ENCODE data around the gene TACR1. TPM values are rescaled to one million over a fixed set of nuclear protein-coding genes. Genes with fewer than 3 reads are reported as not detected.

TACR1 gene
- total and polyA plus RNA-seq, 2 of the 13 experiments (the other 11 are each of a cell fraction or from before 2014, with no cell fraction given) = not detected

DNA sequence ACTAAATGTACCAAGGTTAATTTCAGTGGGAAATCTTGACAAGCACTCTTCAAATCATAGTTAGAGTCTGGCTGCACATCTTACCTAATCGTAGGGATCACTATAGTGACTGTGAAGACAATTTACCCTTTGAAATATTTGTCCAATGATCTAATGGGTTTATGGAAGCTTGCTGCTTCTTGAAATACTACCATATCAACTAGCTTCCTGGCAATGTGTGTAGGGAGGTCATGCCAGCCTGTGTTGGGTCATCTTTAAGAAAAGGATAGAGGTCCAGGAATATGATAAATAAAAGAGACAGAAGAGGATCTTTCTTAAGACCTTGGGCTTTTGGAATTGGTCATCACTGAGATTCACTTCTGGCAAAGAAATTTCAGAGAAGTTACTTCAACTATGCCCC is 156.5 kb downstream of the TACR1 start:
- no TSS peak for BruUV-seq (replicated peaks)
- H3K27me3 ChIP-seq (ENCODE audit: control insufficient read depth in 1 of 2, insufficient read depth in 2 of 2, low read length in 2 of 2) = no peaks in the 10 kb centered on the region
- no peak for TF ChIP-seq ZSCAN22 (CRISPR knock-in tag; IDR thresholded peaks at IDR 0.05)
- TF ChIP-seq, protein P1, sequence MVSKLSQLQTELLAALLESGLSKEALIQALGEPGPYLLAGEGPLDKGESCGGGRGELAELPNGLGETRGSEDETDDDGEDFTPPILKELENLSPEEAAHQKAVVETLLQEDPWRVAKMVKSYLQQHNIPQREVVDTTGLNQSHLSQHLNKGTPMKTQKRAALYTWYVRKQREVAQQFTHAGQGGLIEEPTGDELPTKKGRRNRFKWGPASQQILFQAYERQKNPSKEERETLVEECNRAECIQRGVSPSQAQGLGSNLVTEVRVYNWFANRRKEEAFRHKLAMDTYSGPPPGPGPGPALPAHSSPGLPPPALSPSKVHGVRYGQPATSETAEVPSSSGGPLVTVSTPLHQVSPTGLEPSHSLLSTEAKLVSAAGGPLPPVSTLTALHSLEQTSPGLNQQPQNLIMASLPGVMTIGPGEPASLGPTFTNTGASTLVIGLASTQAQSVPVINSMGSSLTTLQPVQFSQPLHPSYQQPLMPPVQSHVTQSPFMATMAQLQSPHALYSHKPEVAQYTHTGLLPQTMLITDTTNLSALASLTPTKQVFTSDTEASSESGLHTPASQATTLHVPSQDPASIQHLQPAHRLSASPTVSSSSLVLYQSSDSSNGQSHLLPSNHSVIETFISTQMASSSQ (IDR thresholded peaks at IDR 0.05; ENCODE audit: low read depth) = no peak
- TF ChIP-seq, protein P1 (CRISPR knock-in tag; IDR thresholded peaks at IDR 0.05; ENCODE audit: borderline replicate concordance) = no peak
- no peak for TF ChIP-seq SALL2 (CRISPR knock-in tag; IDR thresholded peaks at IDR 0.05)
- no peak for TF ChIP-seq ZNF883 (CRISPR knock-in tag; IDR thresholded peaks at IDR 0.05; ENCODE audit: not compliant biosample characterization)
- TF ChIP-seq KLF15 (CRISPR knock-in tag; IDR thresholded peaks at IDR 0.05; ENCODE audit: borderline replicate concordance) = no peak
- TF ChIP-seq ZNF563 (CRISPR knock-in tag; IDR thresholded peaks at IDR 0.05) = no peak
- TF ChIP-seq ZNF776 (CRISPR knock-in tag; IDR thresholded peaks at IDR 0.05) = no peak
- no peak for TF ChIP-seq DPF2 (CRISPR knock-in tag; IDR thresholded peaks at IDR 0.05; ENCODE audit: borderline replicate concordance, low read depth)
- no peak overlapping the region for H3K4me3 ChIP-seq (replicated peaks in 1 of 3; ENCODE audit: insufficient read depth in 1 of 3, low read depth in 2 of 3, low read length in 3 of 3)
- POLR2A ChIA-PET = no interaction called here
- no peak for FAIRE-seq
- H3K27ac ChIP-seq (ENCODE audit: extremely low read length, insufficient read depth, low read length) = no peak overlapping the region
- in situ Hi-C loops (cut with HindIII; ENCODE audit: extremely low pct_ligation_motif_present, low pct_unique_long_range_greater_than_20kb) (no loop called here), intact Hi-C loops (cut with micrococcal nuclease; ENCODE audit: unreplicated experiment) (no loop called here)
- 96% methylated on average over 1 of the region's 1 CpG for WGBS (ENCODE audit: low lambda C conversion rate)
- no peaks in the 10 kb centered on the region for H3K79me2 ChIP-seq (ENCODE audit: insufficient read depth, low read length)
- no peak overlapping the region for H3K9ac ChIP-seq (ENCODE audit: insufficient read depth, low read depth, low read length)
- no peaks in the 10 kb centered on the region for H4K20me1 ChIP-seq (ENCODE audit: insufficient read depth, low read length)
- peaks cover 20% of the 10 kb centered on the region for H3K4me1 ChIP-seq (ENCODE audit: insufficient read depth, low read length)
- H3K4me2 ChIP-seq (ENCODE audit: low read depth, low read length) = no peak overlapping the region
- no peak for DNase-seq (ENCODE audit: low spot score)
- H2AFZ ChIP-seq (ENCODE audit: low read length) = no peak overlapping the region
- no peaks in the 10 kb centered on the region for H3K9me3 ChIP-seq (ENCODE audit: low read length)
- ATAC-seq = no peak
- CTCF ChIA-PET (ENCODE audit: low intra/inter-chr PET ratio, low total read pairs) = no interaction called here
- H3K36me3 ChIP-seq (replicated peaks in 1 of 2; ENCODE audit: control insufficient read depth in 1 of 2, insufficient read depth in 2 of 2, low read length in 2 of 2) = no peaks in the 10 kb centered on the region
